Hematopoietic multipotent progenitor cell (in vitro differentiated cells): ENCODE data around the gene BEST1. TPM values are rescaled to one million over a fixed set of nuclear protein-coding genes. Genes with fewer than 3 reads are reported as not detected.
A peak's percentile ranks its signal among the peaks of the same experiment; 100 is the strongest.

ENCODE experiments used
- DNase-seq, 3 donors: peaks; one replicate each; pipeline ENCODE4 v3.0.0-alpha.2; 2011 to 2015; ENCODE audit warnings: low read depth in 2 of 3, low spot score in 2 of 3
- total RNA-seq: library from RNA; depleted of rRNA; stranded (reverse); fragments of >200 nt; gene quantifications from one replicate; pipeline ENCODE4 v1.2.3, GENCODE V29; 2012

The BEST1 gene
- total RNA-seq, 1 donor, result 1.9 TPM

GRCh38 chr11:61914471-61915171 lies 35.5 kb upstream of the BEST1 start:
- DNase-seq, result no peak

DNA sequence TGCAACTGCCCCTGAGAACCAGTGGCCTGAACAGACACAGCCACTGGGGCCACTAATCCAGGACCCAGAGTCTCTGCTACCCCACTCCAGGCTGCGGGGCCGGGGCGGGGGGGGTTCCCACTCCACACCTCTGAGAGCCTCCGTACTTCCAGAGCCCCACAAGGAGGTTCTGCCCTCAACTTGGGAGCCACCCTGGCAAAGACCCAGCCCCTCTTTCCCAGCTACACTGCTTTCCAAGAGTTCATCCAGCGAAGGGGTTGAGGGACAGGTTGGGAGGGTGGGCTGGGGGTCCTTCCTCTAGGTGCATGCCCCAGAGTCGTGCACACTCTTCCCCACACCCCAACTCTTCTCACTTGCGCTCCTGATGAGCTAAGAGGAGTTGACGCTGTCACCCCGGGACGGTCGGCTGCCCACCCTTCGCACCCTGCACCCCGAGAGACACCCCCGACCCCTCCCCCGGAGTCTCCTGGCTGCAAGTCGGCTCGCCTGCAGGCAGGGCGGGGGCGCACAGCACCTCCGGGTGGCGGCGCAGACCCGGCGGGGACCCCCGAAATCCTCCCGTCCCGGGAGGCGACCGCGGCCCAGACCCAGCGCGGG lies 33.3 kb upstream of the BEST1 start:
- no peak for DNase-seq

DNA sequence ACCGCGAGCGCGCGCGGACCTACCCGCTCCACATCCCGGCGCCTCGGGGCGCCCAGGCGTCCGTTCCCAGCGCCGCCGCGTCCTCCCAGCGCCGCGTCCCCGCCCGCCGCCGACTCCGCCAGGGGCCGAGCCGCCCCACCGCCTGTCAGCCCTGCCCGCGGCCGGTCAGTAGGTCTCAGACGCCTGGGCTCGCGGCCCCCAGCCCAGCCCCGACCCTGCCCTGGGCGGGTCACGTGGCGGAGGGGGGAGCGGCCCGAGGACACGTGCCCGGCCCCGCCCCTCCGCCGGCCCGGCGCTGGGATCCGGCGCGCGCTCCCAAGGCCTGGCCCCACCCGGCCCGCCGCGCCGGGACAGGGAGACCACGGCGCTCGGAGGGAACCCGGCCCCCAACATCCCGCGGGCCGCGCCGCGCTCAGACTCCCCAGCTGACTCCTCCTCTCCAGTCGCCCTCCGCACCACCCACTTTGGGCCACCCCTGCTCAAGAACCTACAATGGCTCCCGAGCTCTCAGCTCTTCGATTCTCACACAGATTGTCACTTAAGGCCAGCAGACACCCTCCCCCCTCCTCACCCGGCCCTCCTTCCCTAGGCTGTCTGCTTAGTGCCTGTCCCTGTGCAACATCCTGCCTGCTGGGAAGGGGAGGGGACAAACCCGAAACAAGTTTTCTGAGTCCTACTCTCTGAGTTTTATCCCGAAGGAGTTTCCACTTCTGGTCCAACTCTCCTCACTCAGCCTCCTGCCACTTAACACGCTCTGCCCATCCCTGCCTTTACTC lies 32.6 kb upstream of the BEST1 start, which contains the start of gene RAB3IL1:
Gene RAB3IL1, minus strand, starts transcription at position 233 of the 776 bp plus-strand sequence. Its CDS starts 199 bp downstream, at position 34.
- DNase-seq, result no peak

GRCh38 chr11:61918251-61918937 lies 31.8 kb upstream of the BEST1 start:
- DNase-seq, result no peak

- no peak for DNase-seq
These were observed 31.0 kb upstream of the BEST1 start for GRCh38 chr11:61918938-61919704.

DNA sequence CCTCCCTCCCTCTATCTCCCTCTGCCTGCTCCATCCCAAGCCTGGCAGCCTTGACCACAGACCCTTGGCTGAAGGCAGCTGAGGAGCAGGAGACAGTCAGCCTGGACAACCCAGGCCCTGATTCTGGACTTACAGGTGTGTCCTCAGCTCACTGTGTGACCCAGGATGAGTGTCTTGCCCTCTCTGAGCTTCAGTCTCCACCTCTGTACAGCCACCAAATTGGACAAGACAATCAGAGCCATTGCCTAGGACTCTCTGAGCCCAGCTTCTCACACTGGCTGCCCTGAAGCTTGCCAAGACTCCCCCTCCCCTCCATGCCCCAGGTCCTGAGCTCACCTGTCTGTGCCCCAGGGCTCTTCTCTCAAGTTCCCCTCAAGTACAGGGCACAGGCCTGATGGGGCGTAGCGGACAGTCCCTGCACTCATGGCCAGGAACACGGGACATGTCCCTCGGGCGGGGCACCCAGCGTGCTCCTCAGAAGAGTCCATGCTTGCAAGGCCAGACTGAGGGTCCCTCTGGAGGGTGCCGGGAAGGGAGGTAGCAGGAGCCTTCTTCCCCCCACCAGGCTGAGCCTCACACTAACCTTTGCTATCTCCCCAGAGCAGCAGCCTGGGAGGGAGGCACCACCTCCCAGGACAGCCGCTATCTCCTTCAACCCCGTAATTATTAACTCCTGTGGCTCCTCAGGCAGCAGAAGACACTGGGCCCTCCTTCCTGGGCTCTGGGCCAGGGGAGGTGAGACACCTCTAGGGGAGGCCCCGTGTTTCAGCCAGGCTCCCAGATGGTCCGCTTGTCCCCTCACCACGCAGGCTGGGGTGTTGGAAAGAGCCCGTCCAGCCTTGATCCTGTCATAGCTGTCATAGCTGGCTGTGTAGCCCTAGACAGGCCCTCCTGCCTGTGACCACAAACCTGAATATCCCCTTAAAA lies 30.2 kb upstream of the BEST1 start:
- no peak for DNase-seq

- no peak for DNase-seq
These were observed 28.7 kb upstream of the BEST1 start for GRCh38 chr11:61921446-61921845.

DNA sequence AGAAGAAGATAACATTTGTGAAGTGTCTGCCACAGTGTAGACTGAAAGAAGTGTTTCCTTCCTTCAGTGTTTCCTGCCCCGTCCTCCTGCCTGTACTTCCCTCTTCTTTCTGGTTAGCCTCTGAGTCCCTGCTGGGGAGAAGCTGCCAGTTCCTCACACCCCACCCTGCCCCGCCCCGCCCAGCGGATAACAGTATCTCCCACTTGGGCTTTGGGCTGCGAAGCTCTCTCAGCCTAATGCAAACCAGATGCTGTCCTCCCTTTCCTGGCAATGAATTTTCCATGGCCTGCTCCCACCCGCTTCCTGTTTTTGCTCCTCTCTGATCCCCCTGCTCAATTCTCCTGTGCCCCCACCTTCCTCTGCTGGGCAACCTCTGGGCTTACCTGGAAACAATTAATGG lies 27.6 kb upstream of the BEST1 start:
- peak in 1 of 3 donors; percentile 68 for DNase-seq

- peak in 1 of 3 donors; percentile 47 for DNase-seq
These were observed 26.7 kb upstream of the BEST1 start for GRCh38 chr11:61923166-61924063.

DNA sequence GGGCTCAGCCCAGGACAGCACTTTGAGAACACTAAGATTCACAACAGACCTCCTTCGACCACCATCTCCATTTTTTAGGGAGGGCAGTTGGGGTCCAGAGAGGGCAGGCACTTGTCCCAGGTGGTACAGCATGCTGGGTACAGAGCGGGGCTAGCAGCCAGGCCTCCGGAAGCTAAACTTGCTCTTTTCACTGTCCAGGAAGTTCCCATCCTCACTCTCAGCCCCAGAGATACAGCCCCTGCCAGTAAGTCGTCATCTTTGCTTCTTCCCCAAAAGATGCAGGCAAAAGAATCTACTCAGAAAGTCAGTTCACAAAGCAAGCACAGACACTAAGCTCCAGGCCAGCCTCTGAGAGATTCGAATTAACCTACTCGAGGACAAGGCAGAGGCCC lies 26.1 kb upstream of the BEST1 start:
- no peak for DNase-seq

GRCh38 chr11:61925736-61926135 lies 24.4 kb upstream of the BEST1 start:
- DNase-seq, result no peak

GRCh38 chr11:61926235-61926634 lies 23.9 kb upstream of the BEST1 start:
- DNase-seq, result no peak

- DNase-seq, result no peak
These were observed 22.6 kb upstream of the BEST1 start for GRCh38 chr11:61927501-61927900.

- DNase-seq, result no peak
These were observed 21.5 kb upstream of the BEST1 start for GRCh38 chr11:61928606-61929005.

GRCh38 chr11:61930933-61931332 lies 19.2 kb upstream of the BEST1 start:
- no peak for DNase-seq

DNA sequence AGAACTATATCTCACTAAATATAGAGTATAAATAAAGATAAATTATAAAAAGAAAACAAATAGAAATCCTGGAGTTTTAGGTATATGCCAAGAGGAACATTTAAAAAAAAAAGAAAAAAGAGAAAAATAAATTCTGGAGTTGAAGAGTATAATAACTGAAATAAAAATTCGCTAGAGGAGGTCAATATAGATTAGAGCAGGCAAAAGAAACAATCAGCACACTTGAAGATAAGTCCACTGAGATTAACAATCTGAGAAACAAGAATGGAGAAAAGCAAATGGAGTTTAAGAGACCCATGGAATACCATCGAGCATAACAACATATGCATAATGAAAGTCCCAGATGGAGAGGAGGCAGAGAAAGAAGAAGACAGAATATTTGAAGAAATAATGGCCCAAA lies 14.3 kb upstream of the BEST1 start:
- no peak for DNase-seq

- DNase-seq, result no peak
These were observed 9.7 kb upstream of the BEST1 start for GRCh38 chr11:61940466-61940865.

- DNase-seq, result no peak
These were observed 5.0 kb upstream of the BEST1 start for GRCh38 chr11:61945191-61945590.
